Heart left ventricle (tissue), 16 donors: ENCODE results near the gene ANKRD44. TPM values are rescaled to one million over a fixed set of nuclear protein-coding genes. Genes with fewer than 3 reads are reported as not detected.
A peak's percentile ranks its signal among the peaks of the same experiment; 100 is the strongest.

Source experiments
- ATAC-seq, 4 donors: fragments of 200-7000 bp; cut with Tn5 transposase; one replicate each; pipeline ENCODE4 v1.9.1; 2020 to 2022; ENCODE audit warnings: moderate library complexity in 4 of 4, mild to moderate bottlenecking in 3 of 4, moderate number of reproducible peaks in 1 of 4
- DNase-seq, 5 donors: peaks; one replicate each; pipeline ENCODE4 v3.0.0-alpha.2; 2020
- H3K27ac ChIP-seq, 12 donors: fragments of 200-600 bp; sonication (generic) in 4 of 12; one replicate each; pipeline versions ENCODE4 v1.5.0 to v1.8.0; 2016 to 2022; ENCODE audit warnings: mild to moderate bottlenecking in 2 of 12
- H3K27me3 ChIP-seq, 9 donors: fragments of 200-600 bp; sonication (generic) in 2 of 9; one replicate each; pipeline versions ENCODE4 v1.5.1 to v1.8.0; 2016 to 2022; ENCODE audit warnings: mild to moderate bottlenecking in 3 of 9
- H3K36me3 ChIP-seq, 9 donors: fragments of 200-600 bp; sonication (generic) in 2 of 9; one replicate each; pipeline versions ENCODE4 v1.5.0 to v1.8.0; 2018 to 2022; ENCODE audit warnings: mild to moderate bottlenecking in 2 of 9
- H3K4me1 ChIP-seq, 12 donors: fragments of 200-600 bp; sonication (generic) in 4 of 12; one replicate each; pipeline versions ENCODE4 v1.5.0 to v1.8.0; 2016 to 2022; ENCODE audit warnings: mild to moderate bottlenecking in 3 of 12
- H3K4me3 ChIP-seq, 12 donors: fragments of 200-600 bp; sonication (generic) in 4 of 12; one replicate each; pipeline versions ENCODE4 v1.5.0 to v1.8.0; 2017 to 2022; ENCODE audit warnings: mild to moderate bottlenecking in 9 of 12, moderate library complexity in 4 of 12
- H3K9me3 ChIP-seq, 12 donors: fragments of 200-600 bp; sonication (generic) in 4 of 12; one replicate each; pipeline versions ENCODE4 v1.5.0 to v1.8.0; 2016 to 2022; ENCODE audit warnings: mild to moderate bottlenecking in 1 of 12
- CTCF ChIP-seq, 12 donors: fragments of 200-600 bp; sonication (generic) in 4 of 12; IDR thresholded peaks; one replicate each; pipeline versions ENCODE4 v1.5.0 to v1.8.0; 2018 to 2022; ENCODE audit warnings: antibody characterized with exemption in 12 of 12, mild to moderate bottlenecking in 5 of 12
- POLR2A ChIP-seq, 2 donors: fragments of 450-650 bp; IDR thresholded peaks; one replicate each; pipeline ENCODE4 v1.6.1; 2017; ENCODE audit warnings: antibody characterized with exemption in 2 of 2, mild to moderate bottlenecking in 2 of 2, moderate library complexity in 2 of 2
- whole genome bisulfite sequencing, 4 donors: extraction: QIAGEN DNeasy Blood & Tissue Kit in 2 of 4; methylation state at CpG; one replicate each; pipeline versions ENCODE4 v1.1.5 to v1.1.7; 2013 to 2018; 5-methylcytosine and 5-hydroxymethylcytosine counted together
- intact Hi-C, 10 donors: fragments of 100-400 bp; cut with DNase I; formaldehyde crosslinking; loops; one replicate each; pipeline versions ENCODE4 v1.11.1 to v1.14.2; 2022
- polyA plus RNA-seq, 2 donors: library from polyadenylated mRNA; stranded (reverse); fragments of 200-250 nt; gene quantifications; one replicate each; pipeline ENCODE4 v1.2.3, GENCODE V29; 2013
- total RNA-seq, 9 donors: library from RNA; depleted of rRNA in 2 of 9; stranded (reverse); fragments of >200 nt in 2 of 9; fragmentation: NEBNext Ultra II Directional in 3 of 9; extraction: Animal tissue kit (Norgen Biotek cat#: 25700) in 3 of 9; gene quantifications; one replicate each; pipeline versions ENCODE4 v1.1.0 to v1.2.4, GENCODE V29; 2016 to 2023
- donor health status: ischemic (EF 13 %, LVEDD 7.1; RV severe dilation, severe dysfunction).
- donor health status: healthy with polysubstance abuse.
- donor health status: DM: no; HTN: yes; CAD: no.
- donor health status: DM: no; HTN: no; CAD: no.
- donor health status: ischemic (EF 25% LVEDD 6.9; RV normal size, moderate dysfunction).
- donor health status: ischemic (EF 25% LVEDD 5.7; RV mildly dilated, moderate dysfunction).
- donor health status: healthy.
- donor health status: DM: yes; HTN: yes; CAD: no.
- donor health status: ischemic (EF 35%, LVEDD 5.7; RV mildly dilated, moderate dysfunction).
- donor health status: nonischemic (EF 11% LVEDD 7.7; RV severe dilation, severe dysfunction).
- donor health status: DM: yes; HTN: yes; CAD: no.
- donor health status: PGD.
- donor health status: ischemic (EF 29% LVEDD 5.4; RV normal size, mild dysfunction).
- donor health status: nonischemic (EF 23%, LVEDD 6.1; RV moderate dilation, normal function).

Gene ANKRD44
- total and polyA plus RNA-seq, 11 donors: 2.4 to 30.6 (median 8.4) TPM

DNA sequence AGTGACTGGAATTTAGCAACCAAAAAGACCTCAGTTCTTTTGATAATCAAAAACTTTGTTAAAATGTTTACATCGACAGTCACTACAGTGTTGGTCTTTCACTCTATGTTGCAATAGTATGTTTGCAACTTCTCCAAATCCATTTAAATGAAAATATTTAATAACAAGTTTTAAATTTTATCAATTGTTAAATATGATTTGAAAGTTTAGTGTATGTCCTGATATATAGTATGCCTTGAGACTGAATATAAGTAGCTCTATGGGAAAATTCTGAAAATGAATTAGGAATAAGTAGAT lies 109.9 kb downstream of the ANKRD44 start:
- ATAC-seq (no peak), DNase-seq (no peak)
- Histone ChIP-seq H3K4me1 (peaks cover 0 to 92% (median 20%) of the 10 kb centered on the region in 12 donors), H3K27me3 (no peaks in the 10 kb centered on the region), H3K4me3 (no peak overlapping the region), H3K27ac (peak overlapping the region in 1 of 12 donors; percentile 82), H3K36me3 (no peaks in the 10 kb centered on the region), H3K9me3 (no peaks in the 10 kb centered on the region)
- WGBS, 4 donors: 81 to 92% (median 87%) methylated on average over 1 of the region's 1 CpG
- TF ChIP-seq POLR2A (IDR thresholded peaks at IDR 0.05) (no peak), CTCF (IDR thresholded peaks at IDR 0.05) (no peak)
- intact Hi-C loops: no loop called here

DNA sequence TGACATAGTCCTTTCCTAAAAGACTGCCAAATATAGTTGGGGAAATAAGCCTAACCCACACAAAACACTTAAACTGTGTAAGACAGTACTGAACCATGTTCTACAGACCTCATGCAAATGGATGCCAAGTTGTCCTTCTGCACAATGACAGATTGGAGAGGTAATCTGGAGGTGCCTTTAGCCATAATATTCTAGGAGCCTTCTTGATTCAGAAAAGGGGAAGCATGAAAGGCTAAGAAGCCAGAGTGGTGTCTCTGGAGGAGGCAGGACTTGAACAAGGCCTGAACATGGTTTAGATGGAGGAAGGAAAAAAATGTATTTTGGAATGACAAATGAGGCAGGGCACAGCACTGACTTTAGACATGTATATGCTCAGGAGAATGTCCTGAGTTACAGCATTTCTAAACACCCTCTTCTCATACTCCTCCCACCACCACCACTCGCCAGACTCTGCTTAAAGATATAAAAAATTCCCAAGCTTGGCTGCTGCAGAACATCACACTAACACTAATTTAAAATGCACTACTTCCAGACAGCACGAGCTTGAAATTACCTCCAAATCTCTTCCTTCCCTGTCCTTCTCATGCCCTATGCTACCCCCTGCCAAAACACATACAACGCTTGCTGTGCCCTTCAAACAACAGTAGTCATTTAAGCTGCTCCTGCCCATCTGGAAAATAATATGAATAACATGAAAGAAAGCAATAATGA lies 110.4 kb downstream of the ANKRD44 start:
- Histone ChIP-seq H3K27me3 (no peaks in the 10 kb centered on the region), H3K4me3 (peak overlapping the region in 1 of 12 donors; percentile 43), H3K4me1 (peaks cover 0 to 92% (median 24%) of the 10 kb centered on the region in 12 donors), H3K27ac (peak overlapping the region in 1 of 12 donors; percentile 82), H3K36me3 (no peaks in the 10 kb centered on the region), H3K9me3 (no peaks in the 10 kb centered on the region)
- no peak for DNase-seq
- 55 to 79% (median 65%) methylated on average over 3 of the region's 3 CpGs for WGBS, 4 donors
- no peak for ATAC-seq
- TF ChIP-seq POLR2A (IDR thresholded peaks at IDR 0.05) (no peak), CTCF (IDR thresholded peaks at IDR 0.05) (no peak)
- intact Hi-C loops: no loop called here

DNA sequence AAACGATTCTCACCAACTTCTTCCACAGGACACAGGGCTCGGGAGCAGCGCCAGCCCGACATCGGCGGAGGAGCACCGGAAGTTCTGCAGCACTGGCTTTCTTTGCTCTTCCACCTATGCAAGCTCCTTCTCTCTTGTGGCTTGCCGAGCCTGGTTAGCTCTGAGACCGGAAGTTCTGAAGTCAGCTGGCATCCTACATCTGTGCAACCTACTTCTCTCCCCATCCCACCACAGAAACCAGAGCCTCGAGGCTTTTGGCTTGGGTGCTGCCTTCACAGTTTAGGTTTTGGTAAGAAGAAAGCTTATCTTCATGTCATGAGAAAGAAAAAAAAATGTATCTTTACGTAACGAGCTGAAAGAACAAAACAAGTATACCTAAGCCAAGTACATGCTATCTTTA lies 111.7 kb downstream of the ANKRD44 start:
- no peaks in the 10 kb centered on the region for H3K36me3 ChIP-seq
- ATAC-seq: peak; percentile 62 to 77 (median 70)
- no peaks in the 10 kb centered on the region for H3K27me3 ChIP-seq
- H3K27ac ChIP-seq: peak overlapping the region in 2 of 12 donors; percentile 11 to 82
- H3K9me3 ChIP-seq: no peaks in the 10 kb centered on the region
- intact Hi-C loops: loop anchor here in 3 of 10 donors (10.0 kb wide), 1 partner anchor 576 kb away; no protein-coding TSS in a partner anchor
- TF ChIP-seq CTCF (IDR thresholded peaks at IDR 0.05) (no peak), POLR2A (IDR thresholded peaks at IDR 0.05) (no peak)
- peaks cover 0 to 85% (median 21%) of the 10 kb centered on the region in 12 donors for H3K4me1 ChIP-seq
- peak overlapping the region in 7 of 12 donors; percentile 2 to 43 (median 27) for H3K4me3 ChIP-seq
- WGBS, 4 donors: 39 to 59% (median 54%) methylated on average over 12 of the region's 12 CpGs
- peak; percentile 36 to 72 (median 48) for DNase-seq

- Histone ChIP-seq H3K36me3 (no peaks in the 10 kb centered on the region), H3K27me3 (no peaks in the 10 kb centered on the region), H3K27ac (peak overlapping the region in 2 of 12 donors; percentile 11 to 82), H3K9me3 (no peaks in the 10 kb centered on the region), H3K4me3 (peak overlapping the region in 1 of 12 donors; percentile 43), H3K4me1 (peaks cover 0 to 78% (median 20%) of the 10 kb centered on the region in 12 donors)
- intact Hi-C loops: loop anchor here in 3 of 10 donors (10.0 kb wide), 1 partner anchor 577 kb away; no protein-coding TSS in a partner anchor
- TF ChIP-seq POLR2A (IDR thresholded peaks at IDR 0.05) (no peak), CTCF (IDR thresholded peaks at IDR 0.05) (no peak)
- ATAC-seq (no peak), DNase-seq (no peak)
- 90 to 100% (median 95%) methylated on average over 4 of the region's 4 CpGs for WGBS, 4 donors
Measured at GRCh38 chr2:197197895-197198311, 112.7 kb downstream of the ANKRD44 start.
